Putamen (tissue), 1 donor: ENCODE results near the gene PTPRG.

Source experiments
- DNase-seq: peaks from one replicate; pipeline ENCODE4 v3.0.0-alpha.2; 2016; ENCODE audit warnings: low spot score

The PTPRG gene

GRCh38 chr3:61589856-61590255 is 28.5 kb downstream of the PTPRG start:
- no peak for DNase-seq

GRCh38 chr3:61591300-61591699 is 29.9 kb downstream of the PTPRG start:
- no peak for DNase-seq

- no peak for DNase-seq
Measured at GRCh38 chr3:61593446-61594029, 32.2 kb downstream of the PTPRG start.

GRCh38 chr3:61594144-61594963 is 33.0 kb downstream of the PTPRG start:
- DNase-seq = no peak

- DNase-seq = no peak
Measured at GRCh38 chr3:61594964-61595285, 33.6 kb downstream of the PTPRG start.

DNA sequence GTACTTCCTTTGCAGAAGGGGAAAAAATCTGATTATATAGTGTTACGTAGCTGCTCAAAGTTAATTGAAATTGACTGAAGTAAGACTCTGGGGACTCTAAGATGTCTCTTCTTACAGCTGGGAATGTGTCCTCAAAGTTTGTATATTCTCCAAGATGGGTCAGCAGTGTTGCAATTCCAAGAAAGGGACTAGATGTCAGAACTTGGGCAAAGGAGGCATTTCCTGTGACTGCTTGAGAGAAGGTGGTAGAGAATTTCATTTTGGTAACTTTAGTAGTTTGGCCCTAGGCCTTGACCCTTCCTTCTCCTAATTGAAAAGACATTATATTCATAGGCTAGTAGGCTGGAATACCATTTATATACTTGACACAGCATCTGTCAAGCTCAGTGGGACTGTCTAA is 33.9 kb downstream of the PTPRG start:
- DNase-seq = no peak

- no peak for DNase-seq
Measured at GRCh38 chr3:61595826-61596225, 34.5 kb downstream of the PTPRG start.

- DNase-seq = no peak
Measured at GRCh38 chr3:61597906-61598305, 36.5 kb downstream of the PTPRG start.

GRCh38 chr3:61600195-61600594 is 38.8 kb downstream of the PTPRG start:
- no peak for DNase-seq

GRCh38 chr3:61601831-61602230 is 40.5 kb downstream of the PTPRG start:
- DNase-seq = no peak

- no peak for DNase-seq
Measured at GRCh38 chr3:61602466-61602865, 41.1 kb downstream of the PTPRG start.

- no peak for DNase-seq
Measured at GRCh38 chr3:61605589-61606175, 44.3 kb downstream of the PTPRG start.

DNA sequence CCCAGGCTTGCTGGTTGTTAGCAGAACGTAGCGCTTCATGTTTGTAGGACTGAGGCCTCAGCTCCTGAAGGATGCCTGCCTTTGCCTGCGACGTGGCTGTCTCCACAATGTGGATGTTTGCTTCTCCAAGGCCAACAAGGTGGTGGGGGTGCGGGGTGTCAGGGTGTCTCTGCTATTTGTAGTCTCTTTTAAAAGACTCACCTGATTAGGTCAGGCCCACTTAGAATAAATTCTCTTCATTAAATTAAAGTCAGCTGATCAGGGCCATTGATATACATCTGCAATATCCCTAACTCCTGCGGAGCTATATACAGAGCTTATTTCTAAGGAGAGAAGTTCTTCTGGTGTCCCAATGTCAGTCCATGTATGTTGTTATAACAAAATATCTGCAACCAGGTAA is 44.8 kb downstream of the PTPRG start:
- no peak for DNase-seq

DNA sequence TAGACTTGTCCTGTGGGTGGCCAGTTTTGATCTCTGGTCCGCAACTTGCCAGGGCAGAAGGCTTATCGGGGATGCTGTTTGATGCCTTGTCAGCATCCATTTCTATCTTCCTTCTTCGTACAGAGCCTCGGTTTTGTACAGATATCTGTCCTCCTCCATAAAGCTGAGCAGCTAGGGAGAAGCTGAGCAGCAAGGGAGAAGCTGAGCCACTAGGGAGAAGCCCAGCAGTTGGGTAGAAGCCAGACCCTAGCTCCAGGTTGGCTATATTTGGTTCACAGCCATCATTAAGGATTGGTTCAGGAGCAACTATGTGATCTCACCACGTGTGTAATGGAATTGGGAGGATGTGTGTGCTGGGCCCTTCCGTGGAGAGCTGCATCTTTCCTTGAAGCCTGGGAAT is 46.7 kb downstream of the PTPRG start:
- no peak for DNase-seq

DNA sequence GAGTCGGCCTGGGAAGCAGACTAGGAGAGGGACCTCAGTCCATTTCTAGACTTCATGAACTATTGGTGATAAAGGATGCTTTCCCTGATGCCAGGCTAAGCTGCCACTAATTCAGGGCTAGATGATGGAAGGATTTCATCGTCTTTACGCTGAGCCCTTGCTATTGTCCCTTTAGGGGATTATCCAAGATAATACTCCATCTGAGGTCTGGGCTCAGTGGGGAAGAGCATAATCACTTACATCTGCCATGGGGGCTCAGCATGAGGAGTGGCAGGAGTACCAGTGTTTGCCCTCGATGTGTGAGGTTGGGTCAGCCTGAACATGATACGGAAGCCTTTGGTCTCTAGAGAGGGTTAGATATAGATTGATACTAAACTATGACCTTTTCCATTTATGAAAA is 47.3 kb downstream of the PTPRG start:
- DNase-seq = no peak

GRCh38 chr3:61610316-61610715 is 48.9 kb downstream of the PTPRG start:
- DNase-seq = no peak

DNA sequence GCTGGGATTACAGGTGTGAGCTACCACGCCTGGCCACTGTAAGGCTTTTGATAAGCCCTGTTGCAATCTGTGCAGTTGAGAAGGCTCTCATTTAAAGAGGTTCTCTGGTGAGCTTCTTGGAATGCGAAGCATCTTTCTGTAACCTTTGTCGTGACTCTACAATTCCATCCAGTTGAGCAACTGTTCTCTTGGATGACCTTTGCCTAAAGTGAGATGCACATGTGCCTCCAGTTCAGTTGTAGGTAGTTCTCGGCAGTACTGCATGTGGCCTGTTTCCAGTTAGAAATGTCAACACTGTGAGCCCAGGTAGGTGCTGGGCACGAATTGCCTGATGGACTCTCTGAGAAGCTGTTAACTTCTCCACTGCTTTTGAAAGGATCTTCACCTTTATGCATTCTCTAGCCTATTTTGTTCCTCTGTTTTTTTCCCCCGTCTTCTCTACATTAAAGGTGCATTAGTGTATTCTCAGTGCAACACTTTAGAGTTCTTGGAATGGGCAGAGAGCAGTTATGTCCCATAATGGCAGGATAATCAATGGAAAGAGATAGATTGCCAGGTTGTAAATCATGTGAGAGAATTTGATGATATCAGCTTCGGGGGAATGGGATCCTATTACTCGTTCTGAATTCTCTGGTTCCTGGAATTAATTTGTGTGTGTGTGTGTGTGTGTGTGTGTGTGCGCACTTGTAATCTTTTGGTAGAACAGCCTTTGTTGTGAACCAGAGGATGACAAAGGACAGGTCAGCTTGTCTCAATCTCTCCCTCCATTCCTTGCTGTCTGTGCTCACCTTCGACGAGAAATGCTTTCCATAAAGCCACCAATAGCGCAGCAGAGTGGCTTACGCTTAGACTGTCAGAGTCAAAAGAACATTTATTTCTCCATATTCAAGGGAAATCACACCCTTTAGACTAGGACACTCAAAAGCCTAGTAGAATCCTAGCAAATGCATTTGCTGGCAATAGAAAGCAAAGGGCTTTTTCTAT is 51.1 kb downstream of the PTPRG start:
- DNase-seq = no peak

DNA sequence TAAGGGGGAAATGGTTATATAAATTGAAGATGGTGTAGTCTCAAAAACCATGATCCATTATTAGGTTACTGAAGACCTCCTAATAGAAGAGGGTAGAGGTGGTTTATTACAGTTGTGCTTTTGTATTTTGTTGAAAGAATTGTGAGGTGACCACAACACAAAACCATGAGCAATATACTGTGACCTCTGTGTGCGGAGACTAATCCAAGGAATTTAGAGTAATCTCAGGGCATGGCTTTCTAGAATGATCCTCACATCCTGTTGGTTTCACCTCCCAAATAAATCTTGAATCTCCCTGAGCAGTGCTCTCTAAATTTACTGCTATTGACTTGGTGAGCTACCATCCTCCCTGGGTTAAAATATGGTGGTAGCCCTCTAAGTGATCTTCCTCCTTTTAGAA is 52.3 kb downstream of the PTPRG start:
- no peak for DNase-seq

DNA sequence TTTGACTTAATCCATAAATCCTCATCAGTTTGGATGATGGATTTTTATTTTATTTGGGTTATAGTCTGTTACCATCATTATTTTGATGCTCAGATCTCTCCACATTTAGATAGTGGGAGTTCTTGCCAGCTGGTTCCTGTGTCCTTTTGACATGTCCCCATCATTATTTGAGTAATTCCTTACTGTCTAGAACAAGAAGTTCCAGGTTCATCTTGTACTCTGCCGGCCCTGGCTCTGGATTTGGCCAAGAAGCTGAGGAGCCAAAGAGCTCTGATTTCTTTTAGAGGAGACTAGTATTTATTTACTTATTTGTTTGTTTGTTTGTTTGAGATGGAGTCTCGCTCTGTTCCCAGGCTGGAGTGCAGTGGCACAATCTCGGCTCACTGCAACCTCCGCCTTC is 54.3 kb downstream of the PTPRG start:
- DNase-seq = no peak

- DNase-seq = no peak
Measured at GRCh38 chr3:61616586-61616985, 55.2 kb downstream of the PTPRG start.

GRCh38 chr3:61617041-61617440 is 55.7 kb downstream of the PTPRG start:
- no peak for DNase-seq

DNA sequence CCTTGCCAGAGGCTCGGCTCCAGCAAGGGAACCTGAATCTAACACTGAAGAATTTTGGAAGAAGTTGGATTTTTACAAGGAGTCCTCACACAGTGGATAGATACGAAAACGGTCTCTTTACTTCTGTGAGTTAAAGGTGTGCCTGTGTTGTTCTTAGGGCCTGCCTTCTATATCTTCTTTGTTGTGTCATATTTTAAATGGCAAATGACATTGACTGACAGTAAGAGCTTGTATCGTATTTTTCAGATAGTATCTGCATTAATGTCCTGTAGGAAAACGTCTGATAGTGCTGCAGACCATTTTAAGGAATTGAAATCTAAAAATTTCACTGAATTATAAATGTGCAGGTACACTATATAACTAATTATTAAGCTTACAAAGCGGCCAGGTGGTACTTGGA is 56.3 kb downstream of the PTPRG start:
- no peak for DNase-seq
